ENCODE measurements around the gene KRT81.

DNA sequence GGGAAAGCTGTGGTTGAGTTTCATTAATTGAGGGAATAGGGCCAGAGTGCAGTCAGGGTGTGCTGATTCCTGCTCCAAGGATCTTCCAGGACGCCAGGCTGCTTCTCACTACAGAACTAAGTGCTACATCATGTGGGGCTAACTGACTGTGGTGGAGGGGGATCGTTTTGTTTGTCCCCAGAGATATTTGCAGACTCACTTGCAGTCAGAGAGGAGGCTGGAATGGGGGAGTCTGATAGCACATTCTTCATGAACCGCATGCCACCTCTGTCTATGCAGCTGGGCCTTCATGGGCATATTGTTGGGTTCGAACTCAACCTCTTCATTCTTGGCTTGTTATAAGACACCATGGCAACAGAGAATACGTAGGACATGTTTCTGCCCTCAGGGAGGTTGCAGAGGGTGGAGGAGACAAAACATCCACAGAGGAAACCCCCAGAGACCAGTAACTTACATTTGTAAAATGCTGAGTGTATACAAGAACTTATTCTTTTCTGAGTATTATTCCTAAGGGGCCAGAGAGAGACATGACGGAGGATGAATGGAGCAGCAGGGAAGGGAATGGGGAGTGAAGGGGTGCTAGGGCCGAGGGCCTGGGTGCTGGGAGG lies 45.3 kb downstream of the KRT81 start:
- TF ChIP-seq, protein P1, sequence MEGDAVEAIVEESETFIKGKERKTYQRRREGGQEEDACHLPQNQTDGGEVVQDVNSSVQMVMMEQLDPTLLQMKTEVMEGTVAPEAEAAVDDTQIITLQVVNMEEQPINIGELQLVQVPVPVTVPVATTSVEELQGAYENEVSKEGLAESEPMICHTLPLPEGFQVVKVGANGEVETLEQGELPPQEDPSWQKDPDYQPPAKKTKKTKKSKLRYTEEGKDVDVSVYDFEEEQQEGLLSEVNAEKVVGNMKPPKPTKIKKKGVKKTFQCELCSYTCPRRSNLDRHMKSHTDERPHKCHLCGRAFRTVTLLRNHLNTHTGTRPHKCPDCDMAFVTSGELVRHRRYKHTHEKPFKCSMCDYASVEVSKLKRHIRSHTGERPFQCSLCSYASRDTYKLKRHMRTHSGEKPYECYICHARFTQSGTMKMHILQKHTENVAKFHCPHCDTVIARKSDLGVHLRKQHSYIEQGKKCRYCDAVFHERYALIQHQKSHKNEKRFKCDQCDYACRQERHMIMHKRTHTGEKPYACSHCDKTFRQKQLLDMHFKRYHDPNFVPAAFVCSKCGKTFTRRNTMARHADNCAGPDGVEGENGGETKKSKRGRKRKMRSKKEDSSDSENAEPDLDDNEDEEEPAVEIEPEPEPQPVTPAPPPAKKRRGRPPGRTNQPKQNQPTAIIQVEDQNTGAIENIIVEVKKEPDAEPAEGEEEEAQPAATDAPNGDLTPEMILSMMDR (conservative IDR thresholded peaks at IDR 0.05 in 1 of 2, IDR thresholded peaks at IDR 0.05 in 1 of 2; ENCODE audit: low read depth in 1 of 2, low read length in 2 of 2), result no peak
- no peak for TF ChIP-seq EZH2 (IDR thresholded peaks at IDR 0.05; ENCODE audit: low read length, missing control alignments)
